Measurements from ENCODE around the gene IL18RAP. TPM values are rescaled to one million over a fixed set of nuclear protein-coding genes. Genes with fewer than 3 reads are reported as not detected.

IL18RAP gene
- polyA plus RNA-seq (2013, experiment 1 of 2), result not detected
- not detected for polyA plus RNA-seq (2013, experiment 2 of 2)

GRCh38 chr2:102422910-102423309 is at the start of gene IL18RAP:
IL18RAP (plus strand) TSS chr2:102423160; CDS start chr2:102423278, 118 bp downstream.
- Histone ChIP-seq H3K27ac (replicated peaks; ENCODE audit: low read length) (no peak within 1 kb of the TSS), H2BK5ac (ENCODE audit: low read length) (no peak within 1 kb of the TSS), H4K91ac (ENCODE audit: low read depth, low read length, poor library complexity) (no peak within 1 kb of the TSS), H3K27me3 (ENCODE audit: control insufficient read depth in 3 of 3, insufficient read depth in 3 of 3, low read depth in 1 of 3, low read length in 3 of 3) (peaks cover 0 to 4% (median 0%) of the 10 kb centered on the region in 3 experiments), H3K4ac (ENCODE audit: low read length) (no peak within 1 kb of the TSS), H3K4me1 (ENCODE audit: control insufficient read depth in 2 of 2, insufficient read depth in 1 of 2, low read depth in 1 of 2, low read length in 2 of 2) (no peaks in the 10 kb centered on the region), H2BK12ac (ENCODE audit: low read length) (no peak within 1 kb of the TSS), H3K4me3 (ENCODE audit: low read length in 2 of 2) (no peak within 1 kb of the TSS), H3K9me3 (replicated peaks in 1 of 2; ENCODE audit: control insufficient read depth in 2 of 2, insufficient read depth in 1 of 2, low read depth in 1 of 2, low read length in 2 of 2) (no peaks in the 10 kb centered on the region), H3K18ac (ENCODE audit: low read length) (no peak within 1 kb of the TSS), H3K4me2 (ENCODE audit: insufficient read depth, low read length, poor library complexity, severe bottlenecking) (no peak within 1 kb of the TSS), H2BK15ac (ENCODE audit: low read length) (no peak within 1 kb of the TSS), H3K79me1 (ENCODE audit: low read depth, low read length) (no peaks in the 10 kb centered on the region), H2BK120ac (ENCODE audit: low read depth, low read length) (no peak within 1 kb of the TSS), H2AFZ (ENCODE audit: low read length) (no peak within 1 kb of the TSS), H3K14ac (ENCODE audit: low read length) (no peak within 1 kb of the TSS), H3K9ac (ENCODE audit: low read depth, low read length, poor library complexity) (no peak within 1 kb of the TSS), H3K36me3 (replicated peaks in 1 of 2; ENCODE audit: control insufficient read depth in 2 of 2, insufficient read depth in 2 of 2, low read length in 2 of 2) (no peaks in the 10 kb centered on the region), H4K8ac (ENCODE audit: low read depth, low read length) (no peak within 1 kb of the TSS), H3K23ac (ENCODE audit: low read depth, low read length, poor library complexity) (no peak within 1 kb of the TSS), H2AK5ac (ENCODE audit: low read depth, low read length) (no peak within 1 kb of the TSS)
- WGBS, 2 donors (ENCODE audit: extremely low coverage in 2 of 2, insufficient read length in 2 of 2, insufficient replicate concordance in 1 of 2), result no CpG with 5 or more reads among the region's 3 CpGs
- DNase-seq (ENCODE audit: low spot score), result no peak

GRCh38 chr2:102376052-102376591 is 46.8 kb upstream of the IL18RAP start:
- H2BK120ac ChIP-seq (ENCODE audit: low read depth, low read length), result no peak overlapping the region
- H3K9ac ChIP-seq (ENCODE audit: low read depth, low read length, poor library complexity), result no peak overlapping the region
- no CpG with 5 or more reads among the region's 1 CpG for WGBS, 2 donors (ENCODE audit: extremely low coverage in 2 of 2, insufficient read length in 2 of 2, insufficient replicate concordance in 1 of 2)
- no peak overlapping the region for H2AK5ac ChIP-seq (ENCODE audit: low read depth, low read length)
- no peak overlapping the region for H2BK12ac ChIP-seq (ENCODE audit: low read length)
- H2AFZ ChIP-seq (ENCODE audit: low read length), result no peak overlapping the region
- no peak overlapping the region for H3K18ac ChIP-seq (ENCODE audit: low read length)
- no peak overlapping the region for H4K8ac ChIP-seq (ENCODE audit: low read depth, low read length)
- H2BK15ac ChIP-seq (ENCODE audit: low read length), result no peak overlapping the region
- no peak overlapping the region for H4K91ac ChIP-seq (ENCODE audit: low read depth, low read length, poor library complexity)
- H3K4ac ChIP-seq (ENCODE audit: low read length), result no peak overlapping the region
- H3K27ac ChIP-seq (replicated peaks; ENCODE audit: low read length), result no peak overlapping the region
- H3K14ac ChIP-seq (ENCODE audit: low read length), result no peak overlapping the region
- no peak overlapping the region for H3K4me3 ChIP-seq (ENCODE audit: low read length in 2 of 2)
- no peaks in the 10 kb centered on the region for H3K79me1 ChIP-seq (ENCODE audit: low read depth, low read length)
- no peaks in the 10 kb centered on the region for H3K36me3 ChIP-seq (replicated peaks in 1 of 2; ENCODE audit: control insufficient read depth in 2 of 2, insufficient read depth in 2 of 2, low read length in 2 of 2)
- no peaks in the 10 kb centered on the region for H3K4me1 ChIP-seq (ENCODE audit: control insufficient read depth in 2 of 2, insufficient read depth in 1 of 2, low read depth in 1 of 2, low read length in 2 of 2)
- no peak for DNase-seq (ENCODE audit: low spot score)
- peaks cover 0 to 3% of the 10 kb centered on the region in 2 donors for H3K9me3 ChIP-seq (replicated peaks in 1 of 2; ENCODE audit: control insufficient read depth in 2 of 2, insufficient read depth in 1 of 2, low read depth in 1 of 2, low read length in 2 of 2)
- no peak overlapping the region for H2BK5ac ChIP-seq (ENCODE audit: low read length)
- H3K23ac ChIP-seq (ENCODE audit: low read depth, low read length, poor library complexity), result no peak overlapping the region
- H3K4me2 ChIP-seq (ENCODE audit: insufficient read depth, low read length, poor library complexity, severe bottlenecking), result no peak overlapping the region
- no peaks in the 10 kb centered on the region for H3K27me3 ChIP-seq (ENCODE audit: control insufficient read depth in 3 of 3, insufficient read depth in 3 of 3, low read depth in 1 of 3, low read length in 3 of 3)

- DNase-seq (ENCODE audit: low spot score), result no peak
- H3K27me3 ChIP-seq (ENCODE audit: control insufficient read depth in 3 of 3, insufficient read depth in 3 of 3, low read depth in 1 of 3, low read length in 3 of 3), result no peaks in the 10 kb centered on the region
- no peaks in the 10 kb centered on the region for H3K36me3 ChIP-seq (replicated peaks in 1 of 2; ENCODE audit: control insufficient read depth in 2 of 2, insufficient read depth in 2 of 2, low read length in 2 of 2)
- no peak overlapping the region for H2BK12ac ChIP-seq (ENCODE audit: low read length)
- H3K4ac ChIP-seq (ENCODE audit: low read length), result no peak overlapping the region
- no peak overlapping the region for H2AK5ac ChIP-seq (ENCODE audit: low read depth, low read length)
- H2BK5ac ChIP-seq (ENCODE audit: low read length), result no peak overlapping the region
- H3K27ac ChIP-seq (replicated peaks; ENCODE audit: low read length), result no peak overlapping the region
- H3K4me2 ChIP-seq (ENCODE audit: insufficient read depth, low read length, poor library complexity, severe bottlenecking), result no peak overlapping the region
- H3K4me3 ChIP-seq (ENCODE audit: low read length in 2 of 2), result no peak overlapping the region
- no peak overlapping the region for H3K9ac ChIP-seq (ENCODE audit: low read depth, low read length, poor library complexity)
- H3K18ac ChIP-seq (ENCODE audit: low read length), result no peak overlapping the region
- H2BK120ac ChIP-seq (ENCODE audit: low read depth, low read length), result no peak overlapping the region
- H3K9me3 ChIP-seq (replicated peaks in 1 of 2; ENCODE audit: control insufficient read depth in 2 of 2, insufficient read depth in 1 of 2, low read depth in 1 of 2, low read length in 2 of 2), result peaks cover 0 to 3% of the 10 kb centered on the region in 2 donors
- H4K91ac ChIP-seq (ENCODE audit: low read depth, low read length, poor library complexity), result no peak overlapping the region
- H4K8ac ChIP-seq (ENCODE audit: low read depth, low read length), result no peak overlapping the region
- H2AFZ ChIP-seq (ENCODE audit: low read length), result no peak overlapping the region
- H3K23ac ChIP-seq (ENCODE audit: low read depth, low read length, poor library complexity), result no peak overlapping the region
- no peaks in the 10 kb centered on the region for H3K4me1 ChIP-seq (ENCODE audit: control insufficient read depth in 2 of 2, insufficient read depth in 1 of 2, low read depth in 1 of 2, low read length in 2 of 2)
- H2BK15ac ChIP-seq (ENCODE audit: low read length), result no peak overlapping the region
- H3K79me1 ChIP-seq (ENCODE audit: low read depth, low read length), result no peaks in the 10 kb centered on the region
- H3K14ac ChIP-seq (ENCODE audit: low read length), result no peak overlapping the region
Measured at GRCh38 chr2:102383722-102384121, 39.2 kb upstream of the IL18RAP start.

GRCh38 chr2:102385522-102385921 is 37.4 kb upstream of the IL18RAP start:
- DNase-seq (ENCODE audit: low spot score), result no peak
- H3K18ac ChIP-seq (ENCODE audit: low read length), result no peak overlapping the region
- H3K4ac ChIP-seq (ENCODE audit: low read length), result no peak overlapping the region
- no peak overlapping the region for H3K14ac ChIP-seq (ENCODE audit: low read length)
- no peak overlapping the region for H2BK15ac ChIP-seq (ENCODE audit: low read length)
- H2BK5ac ChIP-seq (ENCODE audit: low read length), result no peak overlapping the region
- H3K9ac ChIP-seq (ENCODE audit: low read depth, low read length, poor library complexity), result no peak overlapping the region
- H2BK120ac ChIP-seq (ENCODE audit: low read depth, low read length), result no peak overlapping the region
- no peaks in the 10 kb centered on the region for H3K4me1 ChIP-seq (ENCODE audit: control insufficient read depth in 2 of 2, insufficient read depth in 1 of 2, low read depth in 1 of 2, low read length in 2 of 2)
- no peak overlapping the region for H3K4me3 ChIP-seq (ENCODE audit: low read length in 2 of 2)
- no peak overlapping the region for H4K91ac ChIP-seq (ENCODE audit: low read depth, low read length, poor library complexity)
- H3K23ac ChIP-seq (ENCODE audit: low read depth, low read length, poor library complexity), result no peak overlapping the region
- H3K27ac ChIP-seq (replicated peaks; ENCODE audit: low read length), result no peak overlapping the region
- no peak overlapping the region for H4K8ac ChIP-seq (ENCODE audit: low read depth, low read length)
- H3K4me2 ChIP-seq (ENCODE audit: insufficient read depth, low read length, poor library complexity, severe bottlenecking), result no peak overlapping the region
- no CpG with 5 or more reads among the region's 1 CpG for WGBS, 2 donors (ENCODE audit: extremely low coverage in 2 of 2, insufficient read length in 2 of 2, insufficient replicate concordance in 1 of 2)
- no peaks in the 10 kb centered on the region for H3K27me3 ChIP-seq (ENCODE audit: control insufficient read depth in 3 of 3, insufficient read depth in 3 of 3, low read depth in 1 of 3, low read length in 3 of 3)
- H3K9me3 ChIP-seq (replicated peaks in 1 of 2; ENCODE audit: control insufficient read depth in 2 of 2, insufficient read depth in 1 of 2, low read depth in 1 of 2, low read length in 2 of 2), result peaks cover 0 to 3% of the 10 kb centered on the region in 2 donors
- no peaks in the 10 kb centered on the region for H3K79me1 ChIP-seq (ENCODE audit: low read depth, low read length)
- no peak overlapping the region for H2BK12ac ChIP-seq (ENCODE audit: low read length)
- H3K36me3 ChIP-seq (replicated peaks in 1 of 2; ENCODE audit: control insufficient read depth in 2 of 2, insufficient read depth in 2 of 2, low read length in 2 of 2), result no peaks in the 10 kb centered on the region
- H2AK5ac ChIP-seq (ENCODE audit: low read depth, low read length), result no peak overlapping the region
- no peak overlapping the region for H2AFZ ChIP-seq (ENCODE audit: low read length)

Measured in neuronal stem cell (in vitro differentiated cells).